Stomach (tissue), 9 donors: ENCODE measurements around the gene DYDC2. TPM values are rescaled to one million over a fixed set of nuclear protein-coding genes. Genes with fewer than 3 reads are reported as not detected.
"Not testable (repeated sequence)": the region's sequence is repeated elsewhere in the genome, so short reads cannot be mapped to it uniquely, and the experiment has no call there.

Source experiments
- DNase-seq, 2 donors: peaks; one replicate each; pipeline versions ENCODE4 v3.0.0 to v3.0.0-alpha.2; 2013 to 2019
- H3K27ac ChIP-seq, 5 donors: fragments of 200-600 bp in 4 of 5; sonication (generic) in 4 of 5; one replicate each; pipeline ENCODE4 v1.5.1; 2013 to 2019; ENCODE audit warnings: mild to moderate bottlenecking in 1 of 5, moderate library complexity in 1 of 5
- H3K27me3 ChIP-seq, 3 donors: fragments of 200-600 bp; sonication (generic); one replicate each; pipeline ENCODE4 v1.5.1; 2017 to 2019; ENCODE audit warnings: mixed run types in 1 of 3
- H3K36me3 ChIP-seq, 4 donors: fragments of 200-600 bp; sonication (generic); 1 replicate in 3 of 4; 2 replicates in 1 of 4; pipeline ENCODE4 v1.5.1; 2016 to 2019
- H3K4me1 ChIP-seq, 4 donors: fragments of 200-600 bp; sonication (generic); one replicate each; pipeline ENCODE4 v1.5.1; 2016 to 2019
- H3K4me3 ChIP-seq, 4 donors: fragments of 200-600 bp; sonication (generic) in 3 of 4; one replicate each; pipeline ENCODE4 v1.5.1; 2016 to 2019; ENCODE audit warnings: mild to moderate bottlenecking in 1 of 4
- H3K9me3 ChIP-seq, 4 donors: fragments of 200-600 bp; sonication (generic); one replicate each; pipeline ENCODE4 v1.5.1; 2016 to 2019
- EP300 ChIP-seq: sonication (generic); formaldehyde crosslinking; IDR thresholded peaks from one replicate; pipeline ENCODE4 v1.6.1; 2017; ENCODE audit warnings: antibody characterized with exemption
- POLR2A ChIP-seq, 4 donors: fragments of 450-650 bp; IDR thresholded peaks; one replicate each; pipeline ENCODE4 v1.6.1; 2016; ENCODE audit warnings: antibody characterized with exemption in 4 of 4, control low read depth in 2 of 4, mild to moderate bottlenecking in 1 of 4, moderate library complexity in 1 of 4
- POLR2AphosphoS5 ChIP-seq, 3 donors: sonication (generic); formaldehyde crosslinking; IDR thresholded peaks; one replicate each; pipeline ENCODE4 v1.6.1; 2016; ENCODE audit warnings: antibody characterized with exemption in 3 of 3
- WGBS, 5 donors: extraction: QIAGEN DNeasy Blood & Tissue Kit in 3 of 5; methylation state at CpG; one replicate each; pipeline versions ENCODE4 v1.1.5 to v1.1.7; 2013 to 2018; 5-methylcytosine and 5-hydroxymethylcytosine counted together
- intact Hi-C: fragments of 100-400 bp; cut with DNase I; formaldehyde crosslinking; loops from one replicate; pipeline ENCODE4 v1.15.1; 2023; ENCODE audit warnings: low total_unique reads
- polyA plus RNA-seq, 3 donors: library from polyadenylated mRNA; stranded (reverse); fragments of 200-250 nt; gene quantifications; one replicate each; pipeline ENCODE4 v1.2.3, GENCODE V29; 2013
- total RNA-seq, 5 donors: library from RNA; depleted of rRNA; stranded (reverse); fragments of >200 nt; gene quantifications; one replicate each; pipeline versions ENCODE4 v1.1.0 to v1.2.3, GENCODE V29; 2014 to 2016
- TF ChIP-seq, protein P1 (sequence below), 7 experiments: fragments of 450-650 bp in 4 of 7; fragments of 200-600 bp in 3 of 7; sonication (generic) in 3 of 7; IDR thresholded peaks; one replicate each; pipeline ENCODE4 v1.5.1; 2016 to 2019; ENCODE audit warnings: antibody characterized with exemption in 7 of 7, control low read depth in 2 of 7, mild to moderate bottlenecking in 1 of 7
- donor health status: healthy with polysubstance abuse.
- donor health status: Bipolar disorder and iron deficiency.
- donor health status: healthy.

Gene DYDC2
- total and polyA plus RNA-seq, 8 donors = 0.37 to 0.95 TPM; not detected in 6

DNA sequence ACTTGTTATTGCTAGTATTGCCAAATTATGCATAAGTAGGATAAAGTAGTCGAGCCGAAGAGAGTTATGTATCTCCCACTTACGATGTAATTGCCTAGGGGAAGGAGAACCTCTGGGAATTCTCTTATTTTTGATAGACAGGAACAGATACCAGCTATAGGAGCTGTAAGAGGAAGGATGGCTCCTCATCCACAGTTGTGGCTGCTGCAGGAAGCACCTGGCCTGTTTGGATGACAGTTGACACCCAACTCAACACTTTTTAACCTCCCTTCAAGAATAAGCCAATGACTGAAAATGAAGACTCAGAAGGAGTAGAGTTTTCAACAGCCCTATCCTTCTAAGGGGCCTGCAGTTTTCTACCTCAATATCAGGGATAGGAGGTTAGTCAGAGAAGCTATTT is 6.3 kb upstream of the DYDC2 start:
- no peak for TF ChIP-seq EP300
- TF ChIP-seq POLR2AphosphoS5 (IDR thresholded peaks at IDR 0.05) = no peak
- TF ChIP-seq POLR2A (IDR thresholded peaks at IDR 0.05) = no peak
- TF ChIP-seq, protein P1, sequence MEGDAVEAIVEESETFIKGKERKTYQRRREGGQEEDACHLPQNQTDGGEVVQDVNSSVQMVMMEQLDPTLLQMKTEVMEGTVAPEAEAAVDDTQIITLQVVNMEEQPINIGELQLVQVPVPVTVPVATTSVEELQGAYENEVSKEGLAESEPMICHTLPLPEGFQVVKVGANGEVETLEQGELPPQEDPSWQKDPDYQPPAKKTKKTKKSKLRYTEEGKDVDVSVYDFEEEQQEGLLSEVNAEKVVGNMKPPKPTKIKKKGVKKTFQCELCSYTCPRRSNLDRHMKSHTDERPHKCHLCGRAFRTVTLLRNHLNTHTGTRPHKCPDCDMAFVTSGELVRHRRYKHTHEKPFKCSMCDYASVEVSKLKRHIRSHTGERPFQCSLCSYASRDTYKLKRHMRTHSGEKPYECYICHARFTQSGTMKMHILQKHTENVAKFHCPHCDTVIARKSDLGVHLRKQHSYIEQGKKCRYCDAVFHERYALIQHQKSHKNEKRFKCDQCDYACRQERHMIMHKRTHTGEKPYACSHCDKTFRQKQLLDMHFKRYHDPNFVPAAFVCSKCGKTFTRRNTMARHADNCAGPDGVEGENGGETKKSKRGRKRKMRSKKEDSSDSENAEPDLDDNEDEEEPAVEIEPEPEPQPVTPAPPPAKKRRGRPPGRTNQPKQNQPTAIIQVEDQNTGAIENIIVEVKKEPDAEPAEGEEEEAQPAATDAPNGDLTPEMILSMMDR (IDR thresholded peaks at IDR 0.05) = no peak
- 72 to 88% (median 79%) methylated on average over 3 of the region's 3 CpGs for WGBS, 5 donors
- Histone ChIP-seq H3K4me3 (no peak overlapping the region), H3K27ac (no peak overlapping the region), H3K9me3 (no peaks in the 10 kb centered on the region), H3K27me3 (peaks cover 0 to 17% (median 0%) of the 10 kb centered on the region in 3 donors), H3K36me3 (no peaks in the 10 kb centered on the region), H3K4me1 (no peaks in the 10 kb centered on the region)
- no peak for DNase-seq
- intact Hi-C loops = no loop called here

DNA sequence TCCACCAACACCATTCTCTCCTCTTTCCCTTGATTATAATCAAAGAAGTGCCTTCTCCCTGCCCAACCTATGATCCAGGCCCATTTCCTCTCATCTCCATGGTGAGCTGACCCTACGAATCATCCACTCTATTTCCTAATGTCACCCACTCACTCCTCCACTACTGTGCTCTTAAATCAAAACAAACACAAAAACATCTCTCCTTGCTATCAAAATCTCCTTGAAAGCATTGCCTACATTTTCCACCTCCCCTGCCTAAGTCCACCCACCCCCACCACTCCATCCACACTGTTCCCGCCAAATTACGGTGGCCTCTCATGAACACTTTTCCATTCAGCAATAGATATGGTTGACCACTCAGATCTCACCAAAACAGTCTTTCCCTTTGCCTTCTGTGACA is 5.4 kb upstream of the DYDC2 start:
- TF ChIP-seq, protein P1 (IDR thresholded peaks at IDR 0.05) = no peak
- TF ChIP-seq POLR2AphosphoS5 (IDR thresholded peaks at IDR 0.05) (no peak), POLR2A (IDR thresholded peaks at IDR 0.05) (no peak), EP300 (no peak)
- peaks cover 0 to 24% (median 4%) of the 10 kb centered on the region in 3 donors for H3K27me3 ChIP-seq
- no peak overlapping the region for H3K4me3 ChIP-seq
- intact Hi-C loops = no loop called here
- H3K36me3 ChIP-seq = no peaks in the 10 kb centered on the region
- no peaks in the 10 kb centered on the region for H3K9me3 ChIP-seq
- DNase-seq = no peak
- 88 to 94% (median 91%) methylated on average over 3 of the region's 3 CpGs for WGBS, 5 donors
- peaks cover 1 to 4% (median 2%) of the 10 kb centered on the region in 4 donors for H3K4me1 ChIP-seq
- no peak overlapping the region for H3K27ac ChIP-seq

DNA sequence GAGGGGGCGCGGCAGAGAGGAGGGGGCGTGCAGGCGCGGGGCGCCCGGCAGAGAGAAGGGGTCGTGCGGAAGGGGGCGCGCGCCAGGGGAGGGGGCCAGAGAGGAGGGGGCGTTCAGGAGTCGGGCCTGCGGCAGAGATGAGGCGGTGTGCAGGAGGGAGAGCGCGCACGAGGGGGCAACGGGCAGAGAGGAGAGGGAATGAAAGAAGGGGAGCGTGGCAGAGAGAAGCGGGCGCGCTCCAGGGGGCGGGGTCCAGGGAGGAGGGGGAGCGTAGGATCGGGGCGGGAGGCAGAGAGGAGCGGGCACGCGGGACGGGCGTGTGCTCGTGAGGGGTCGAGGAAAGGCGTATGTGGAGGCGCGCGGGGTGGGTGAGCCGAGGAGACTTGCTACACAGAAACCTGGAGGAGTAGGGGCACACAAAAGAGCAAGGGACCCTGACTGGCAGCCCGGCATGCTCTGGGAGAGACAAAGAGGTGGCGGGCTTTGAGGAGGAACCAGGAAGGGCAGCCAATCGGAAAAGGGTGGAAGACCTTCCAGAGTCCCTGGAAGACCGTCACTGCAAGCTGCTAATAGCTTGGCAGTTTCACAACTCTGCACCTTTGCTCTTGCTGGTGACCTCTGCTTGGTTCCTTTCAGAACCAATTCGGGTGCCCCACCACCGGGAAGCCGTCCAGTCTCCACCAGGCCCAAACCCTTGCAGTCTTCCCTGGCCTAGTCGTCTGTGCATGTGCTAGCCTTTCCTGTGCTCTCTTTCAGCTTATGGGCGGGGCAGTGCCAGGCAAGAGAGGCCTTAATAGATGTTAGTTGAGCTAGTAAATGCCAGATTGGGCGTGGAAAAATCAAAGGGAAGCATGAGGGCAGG is 639 bp downstream of the DYDC2 start:
- TF ChIP-seq, protein P1 (IDR thresholded peaks at IDR 0.05) = no peak
- TF ChIP-seq POLR2AphosphoS5 (IDR thresholded peaks at IDR 0.05) (no peak), POLR2A (IDR thresholded peaks at IDR 0.05) (no peak), EP300 (no peak)
- peak overlapping the region; percentile 40 to 56 (median 47) for H3K4me3 ChIP-seq
- H3K27me3 ChIP-seq = peaks cover 0 to 46% (median 17%) of the 10 kb centered on the region in 3 donors
- WGBS, 5 donors = 8 to 12% (median 10%) methylated on average over 41 to 50 of the region's 50 CpGs
- DNase-seq = peak in 1 of 2 donors; percentile 72
- intact Hi-C loops = no loop called here
- H3K4me1 ChIP-seq = peaks cover 5 to 17% (median 16%) of the 10 kb centered on the region in 4 donors
- no peak overlapping the region for H3K27ac ChIP-seq
- H3K36me3 ChIP-seq = no peaks in the 10 kb centered on the region
- H3K9me3 ChIP-seq = no peaks in the 10 kb centered on the region

DNA sequence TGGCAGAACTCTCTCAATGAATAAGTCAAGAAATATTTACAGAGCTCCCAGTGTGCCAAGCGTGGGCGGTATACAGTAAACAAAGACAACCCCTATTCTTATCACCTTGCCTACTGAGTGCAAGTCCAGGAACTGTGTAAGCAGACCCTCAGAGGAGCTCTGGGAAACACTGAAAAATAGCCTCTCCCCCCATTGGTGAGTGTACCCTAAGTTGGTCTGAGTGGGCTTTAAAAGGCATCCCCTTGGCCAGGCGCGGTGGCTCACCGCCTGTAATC is 1.2 kb downstream of the DYDC2 start:
- Histone ChIP-seq H3K9me3 (no peaks in the 10 kb centered on the region), H3K4me3 (peak overlapping the region in 1 of 4 donors; percentile 56), H3K27me3 (peaks cover 0 to 46% (median 17%) of the 10 kb centered on the region in 3 donors), H3K36me3 (no peaks in the 10 kb centered on the region), H3K27ac (no peak overlapping the region), H3K4me1 (peaks cover 5 to 17% (median 16%) of the 10 kb centered on the region in 4 donors)
- WGBS, 5 donors = 69 to 80% (median 75%) methylated on average over 5 of the region's 5 CpGs
- intact Hi-C loops = no loop called here
- no peak for DNase-seq
- TF ChIP-seq, protein P1 (IDR thresholded peaks at IDR 0.05) = no peak

DNA sequence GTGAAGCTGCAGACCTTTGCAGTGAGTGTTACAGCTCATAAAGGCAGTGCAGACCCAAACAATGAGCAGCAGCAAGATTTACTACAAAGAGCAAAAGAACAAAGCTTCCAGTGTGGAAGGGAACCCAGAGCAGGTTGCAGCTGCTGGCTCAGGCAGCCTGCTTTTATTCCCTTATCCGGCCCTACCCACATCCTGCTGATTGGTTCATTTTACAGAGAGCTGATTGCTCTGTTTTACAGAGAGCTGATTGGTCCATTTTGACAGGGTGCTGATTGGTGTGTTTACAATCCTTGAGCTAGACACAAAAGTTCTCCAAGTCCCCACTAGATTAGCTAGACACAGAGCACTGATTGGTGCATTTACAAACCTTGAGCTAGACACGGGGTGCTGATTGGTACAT is 2.3 kb downstream of the DYDC2 start:
- H3K36me3 ChIP-seq, intact Hi-C loops, H3K4me3 ChIP-seq, H3K27ac ChIP-seq, DNase-seq, H3K9me3 ChIP-seq: not testable (repeated sequence)
- Histone ChIP-seq H3K27me3 (peaks cover 0 to 38% (median 17%) of the 10 kb centered on the region in 3 donors), H3K4me1 (peaks cover 5 to 17% (median 16%) of the 10 kb centered on the region in 4 donors)
- 20 to 68% (median 51%) methylated on average over 1 to 2 of the region's 2 CpGs for WGBS, 5 donors
